Esophagus muscularis mucosa (tissue), 3 donors: ENCODE data around the gene EFCC1.
"Not testable (repeated sequence)": the region's sequence is repeated elsewhere in the genome, so short reads cannot be mapped to it uniquely, and the experiment has no call there.

Source experiments
- POLR2A ChIP-seq: fragments of 450-650 bp; IDR thresholded peaks from one replicate; pipeline ENCODE4 v1.6.1; 2017; ENCODE audit warnings: antibody characterized with exemption, moderate library complexity, mild to moderate bottlenecking, low read depth
- POLR2AphosphoS5 ChIP-seq, 2 donors: sonication (generic); formaldehyde crosslinking; IDR thresholded peaks; one replicate each; pipeline ENCODE4 v1.6.1; 2017; ENCODE audit warnings: antibody characterized with exemption in 2 of 2
- TF ChIP-seq, protein P1 (sequence below), 3 experiments: fragments of 200-600 bp in 2 of 3; fragments of 450-650 bp in 1 of 3; sonication (generic) in 2 of 3; IDR thresholded peaks; one replicate each; pipeline ENCODE4 v1.5.1; 2017 to 2019; ENCODE audit warnings: antibody characterized with exemption in 3 of 3, mild to moderate bottlenecking in 2 of 3, moderate library complexity in 1 of 3

DNA sequence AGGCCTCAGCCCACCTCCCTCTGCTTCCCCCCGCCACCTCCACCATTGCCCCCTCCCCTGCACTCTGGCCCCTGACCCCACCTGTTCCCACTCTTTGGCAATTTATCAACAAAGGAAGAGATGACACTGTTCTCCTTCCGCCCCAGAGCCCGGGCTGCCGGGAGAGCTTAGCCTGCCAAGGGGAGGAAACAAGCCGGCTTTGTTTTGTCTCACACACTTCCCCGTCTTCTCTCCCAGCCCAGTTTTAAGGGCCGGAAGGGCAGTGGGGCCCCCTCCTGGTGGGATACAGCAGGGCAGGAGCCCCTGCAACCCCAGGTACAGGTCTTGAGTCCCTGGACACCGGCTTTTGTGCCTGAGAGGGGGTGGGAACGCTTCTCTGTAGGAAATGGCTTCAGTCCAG, 86.8 kb downstream of the EFCC1 start:
- not testable (repeated sequence) for TF ChIP-seq POLR2AphosphoS5 (IDR thresholded peaks at IDR 0.05); POLR2A
- TF ChIP-seq, protein P1, sequence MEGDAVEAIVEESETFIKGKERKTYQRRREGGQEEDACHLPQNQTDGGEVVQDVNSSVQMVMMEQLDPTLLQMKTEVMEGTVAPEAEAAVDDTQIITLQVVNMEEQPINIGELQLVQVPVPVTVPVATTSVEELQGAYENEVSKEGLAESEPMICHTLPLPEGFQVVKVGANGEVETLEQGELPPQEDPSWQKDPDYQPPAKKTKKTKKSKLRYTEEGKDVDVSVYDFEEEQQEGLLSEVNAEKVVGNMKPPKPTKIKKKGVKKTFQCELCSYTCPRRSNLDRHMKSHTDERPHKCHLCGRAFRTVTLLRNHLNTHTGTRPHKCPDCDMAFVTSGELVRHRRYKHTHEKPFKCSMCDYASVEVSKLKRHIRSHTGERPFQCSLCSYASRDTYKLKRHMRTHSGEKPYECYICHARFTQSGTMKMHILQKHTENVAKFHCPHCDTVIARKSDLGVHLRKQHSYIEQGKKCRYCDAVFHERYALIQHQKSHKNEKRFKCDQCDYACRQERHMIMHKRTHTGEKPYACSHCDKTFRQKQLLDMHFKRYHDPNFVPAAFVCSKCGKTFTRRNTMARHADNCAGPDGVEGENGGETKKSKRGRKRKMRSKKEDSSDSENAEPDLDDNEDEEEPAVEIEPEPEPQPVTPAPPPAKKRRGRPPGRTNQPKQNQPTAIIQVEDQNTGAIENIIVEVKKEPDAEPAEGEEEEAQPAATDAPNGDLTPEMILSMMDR (IDR thresholded peaks at IDR 0.05): not testable (repeated sequence)
